ENCODE measurements around the gene SEC61A1. TPM values are rescaled to one million over a fixed set of nuclear protein-coding genes. Genes with fewer than 3 reads are reported as not detected.
A peak's percentile ranks its signal among the peaks of the same experiment; 100 is the strongest.

The SEC61A1 gene
- total RNA-seq, 3 donors from 2014 or later (not counting 1 experiment from before 2014, with no cell fraction given): 143 to 172 (median 148) TPM

DNA sequence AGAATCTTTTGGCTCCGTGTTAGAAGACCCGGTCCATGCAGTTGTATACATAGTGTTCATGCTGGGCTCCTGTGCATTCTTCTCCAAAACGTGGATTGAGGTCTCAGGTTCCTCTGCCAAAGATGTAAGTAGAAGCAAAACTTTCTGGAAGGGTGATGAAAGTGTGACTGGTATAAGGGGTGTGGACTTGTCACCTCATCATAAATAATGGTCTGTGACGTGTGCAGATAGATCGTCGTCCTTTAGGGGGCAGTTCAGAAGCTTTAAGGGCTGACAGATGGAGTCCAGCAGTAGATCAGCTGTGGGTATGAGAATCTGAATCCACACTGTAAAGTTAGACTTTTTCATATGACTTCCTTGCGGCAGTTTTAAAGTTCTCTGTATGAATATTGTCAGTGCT is 15.3 kb downstream of the SEC61A1 start:
- H3K27ac Mint-ChIP-seq: no peak overlapping the region
- no peaks in the 10 kb centered on the region for H3K27me3 Mint-ChIP-seq (ENCODE audit: low read depth in 2 of 2)
- ATAC-seq: no peak
- no peaks in the 10 kb centered on the region for H3K4me1 ChIP-seq (ENCODE audit: control insufficient read depth, insufficient read depth, low read length)
- no peak overlapping the region for H3K4me3 ChIP-seq (ENCODE audit: low read length)
- H3K4me1 Mint-ChIP-seq: peaks cover 6 to 11% of the 10 kb centered on the region in 2 donors
- no peak overlapping the region for H3K27ac ChIP-seq (ENCODE audit: low read length)
- no peaks in the 10 kb centered on the region for H3K9me3 Mint-ChIP-seq
- no peak for DNase-seq
- no peaks in the 10 kb centered on the region for H3K9me3 ChIP-seq (ENCODE audit: control insufficient read depth, insufficient read depth, low read length)
- peaks cover 40% of the 10 kb centered on the region for H3K36me3 Mint-ChIP-seq
- no peaks in the 10 kb centered on the region for H3K27me3 ChIP-seq (ENCODE audit: control insufficient read depth, insufficient read depth, low read length)
- H3K36me3 ChIP-seq (ENCODE audit: control insufficient read depth, insufficient read depth, low read length): peaks cover 89% of the 10 kb centered on the region
- 82% methylated on average over 7 of the region's 7 CpGs for WGBS (ENCODE audit: insufficient coverage)
- TF ChIP-seq, protein P1, sequence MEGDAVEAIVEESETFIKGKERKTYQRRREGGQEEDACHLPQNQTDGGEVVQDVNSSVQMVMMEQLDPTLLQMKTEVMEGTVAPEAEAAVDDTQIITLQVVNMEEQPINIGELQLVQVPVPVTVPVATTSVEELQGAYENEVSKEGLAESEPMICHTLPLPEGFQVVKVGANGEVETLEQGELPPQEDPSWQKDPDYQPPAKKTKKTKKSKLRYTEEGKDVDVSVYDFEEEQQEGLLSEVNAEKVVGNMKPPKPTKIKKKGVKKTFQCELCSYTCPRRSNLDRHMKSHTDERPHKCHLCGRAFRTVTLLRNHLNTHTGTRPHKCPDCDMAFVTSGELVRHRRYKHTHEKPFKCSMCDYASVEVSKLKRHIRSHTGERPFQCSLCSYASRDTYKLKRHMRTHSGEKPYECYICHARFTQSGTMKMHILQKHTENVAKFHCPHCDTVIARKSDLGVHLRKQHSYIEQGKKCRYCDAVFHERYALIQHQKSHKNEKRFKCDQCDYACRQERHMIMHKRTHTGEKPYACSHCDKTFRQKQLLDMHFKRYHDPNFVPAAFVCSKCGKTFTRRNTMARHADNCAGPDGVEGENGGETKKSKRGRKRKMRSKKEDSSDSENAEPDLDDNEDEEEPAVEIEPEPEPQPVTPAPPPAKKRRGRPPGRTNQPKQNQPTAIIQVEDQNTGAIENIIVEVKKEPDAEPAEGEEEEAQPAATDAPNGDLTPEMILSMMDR (IDR thresholded peaks at IDR 0.05): no peak
- no peak overlapping the region for H3K4me3 Mint-ChIP-seq
- intact Hi-C loops (cut with micrococcal nuclease): no loop called here

DNA sequence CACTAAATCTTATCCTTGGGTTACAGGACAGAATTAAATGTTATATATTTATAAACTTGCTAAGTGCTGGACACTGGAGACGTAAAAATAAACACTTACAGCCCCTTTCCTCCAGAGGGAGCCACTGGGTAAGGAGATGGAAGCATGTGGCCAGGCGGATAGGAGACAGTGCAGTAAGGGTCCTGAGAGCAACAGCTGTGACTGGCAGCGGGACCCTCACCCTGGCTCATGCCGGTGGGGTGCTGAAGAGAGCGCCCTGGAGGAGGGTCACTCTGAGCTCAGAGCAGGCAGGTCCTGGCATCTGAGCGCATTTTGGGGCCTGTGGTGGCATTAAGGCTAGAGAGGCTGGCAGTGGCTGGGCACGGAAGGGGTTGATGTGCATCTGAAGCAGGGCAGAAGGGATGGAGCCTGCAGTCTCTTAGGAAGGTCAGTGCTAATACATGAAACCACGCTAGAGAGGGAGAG is 16.0 kb downstream of the SEC61A1 start:
- peaks cover 5 to 9% of the 10 kb centered on the region in 2 donors for H3K4me1 Mint-ChIP-seq
- Histone ChIP-seq H3K4me3 (ENCODE audit: low read length) (no peak overlapping the region), H3K4me1 (ENCODE audit: control insufficient read depth, insufficient read depth, low read length) (no peaks in the 10 kb centered on the region), H3K27me3 (ENCODE audit: control insufficient read depth, insufficient read depth, low read length) (no peaks in the 10 kb centered on the region), H3K36me3 (ENCODE audit: control insufficient read depth, insufficient read depth, low read length) (peaks cover 88% of the 10 kb centered on the region), H3K9me3 (ENCODE audit: control insufficient read depth, insufficient read depth, low read length) (no peaks in the 10 kb centered on the region), H3K27ac (ENCODE audit: low read length) (no peak overlapping the region)
- H3K4me3 Mint-ChIP-seq: no peak overlapping the region
- H3K27ac Mint-ChIP-seq: peak overlapping the region in 1 of 2 donors; percentile 50
- H3K36me3 Mint-ChIP-seq: peaks cover 33% of the 10 kb centered on the region
- TF ChIP-seq, protein P1 (IDR thresholded peaks at IDR 0.05): peak; percentile 61
- intact Hi-C loops (cut with micrococcal nuclease): no loop called here
- ATAC-seq (peak; percentile 60 to 76 (median 63)), DNase-seq (peak in 1 of 2 donors; percentile 71)
- 91% methylated on average over 7 of the region's 8 CpGs for WGBS (ENCODE audit: insufficient coverage)
- no peaks in the 10 kb centered on the region for H3K27me3 Mint-ChIP-seq (ENCODE audit: low read depth in 2 of 2)
- H3K9me3 Mint-ChIP-seq: no peaks in the 10 kb centered on the region

DNA sequence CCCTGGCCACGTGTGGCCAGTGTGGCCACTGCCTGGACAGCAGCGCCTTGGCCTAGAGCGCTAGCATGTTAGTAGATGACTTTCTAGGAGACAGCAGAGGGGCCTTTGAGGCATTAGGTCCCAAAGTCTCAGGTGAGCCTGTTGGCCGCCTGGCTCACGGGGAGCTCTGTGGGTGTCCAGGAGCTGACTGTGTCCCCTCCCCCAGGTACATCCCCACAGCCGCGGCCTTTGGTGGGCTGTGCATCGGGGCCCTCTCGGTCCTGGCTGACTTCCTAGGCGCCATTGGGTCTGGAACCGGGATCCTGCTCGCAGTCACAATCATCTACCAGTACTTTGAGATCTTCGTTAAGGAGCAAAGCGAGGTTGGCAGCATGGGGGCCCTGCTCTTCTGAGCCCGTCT is 17.0 kb downstream of the SEC61A1 start:
- Histone ChIP-seq H3K36me3 (ENCODE audit: control insufficient read depth, insufficient read depth, low read length) (peaks cover 85% of the 10 kb centered on the region), H3K27me3 (ENCODE audit: control insufficient read depth, insufficient read depth, low read length) (no peaks in the 10 kb centered on the region), H3K27ac (ENCODE audit: low read length) (no peak overlapping the region), H3K4me1 (ENCODE audit: control insufficient read depth, insufficient read depth, low read length) (no peaks in the 10 kb centered on the region), H3K4me3 (ENCODE audit: low read length) (no peak overlapping the region), H3K9me3 (ENCODE audit: control insufficient read depth, insufficient read depth, low read length) (no peaks in the 10 kb centered on the region)
- Mint-ChIP-seq H3K36me3 (peaks cover 29% of the 10 kb centered on the region), H3K27me3 (ENCODE audit: low read depth in 2 of 2) (no peaks in the 10 kb centered on the region), H3K27ac (no peak overlapping the region), H3K4me3 (no peak overlapping the region), H3K9me3 (no peaks in the 10 kb centered on the region), H3K4me1 (peaks cover 5 to 9% of the 10 kb centered on the region in 2 donors)
- ATAC-seq: no peak
- DNase-seq: no peak
- intact Hi-C loops (cut with micrococcal nuclease): no loop called here
- TF ChIP-seq, protein P1 (IDR thresholded peaks at IDR 0.05): no peak
- 98% methylated on average over 15 of the region's 15 CpGs for WGBS (ENCODE audit: insufficient coverage)
